ENCODE data around the gene TNNT2.

DNA sequence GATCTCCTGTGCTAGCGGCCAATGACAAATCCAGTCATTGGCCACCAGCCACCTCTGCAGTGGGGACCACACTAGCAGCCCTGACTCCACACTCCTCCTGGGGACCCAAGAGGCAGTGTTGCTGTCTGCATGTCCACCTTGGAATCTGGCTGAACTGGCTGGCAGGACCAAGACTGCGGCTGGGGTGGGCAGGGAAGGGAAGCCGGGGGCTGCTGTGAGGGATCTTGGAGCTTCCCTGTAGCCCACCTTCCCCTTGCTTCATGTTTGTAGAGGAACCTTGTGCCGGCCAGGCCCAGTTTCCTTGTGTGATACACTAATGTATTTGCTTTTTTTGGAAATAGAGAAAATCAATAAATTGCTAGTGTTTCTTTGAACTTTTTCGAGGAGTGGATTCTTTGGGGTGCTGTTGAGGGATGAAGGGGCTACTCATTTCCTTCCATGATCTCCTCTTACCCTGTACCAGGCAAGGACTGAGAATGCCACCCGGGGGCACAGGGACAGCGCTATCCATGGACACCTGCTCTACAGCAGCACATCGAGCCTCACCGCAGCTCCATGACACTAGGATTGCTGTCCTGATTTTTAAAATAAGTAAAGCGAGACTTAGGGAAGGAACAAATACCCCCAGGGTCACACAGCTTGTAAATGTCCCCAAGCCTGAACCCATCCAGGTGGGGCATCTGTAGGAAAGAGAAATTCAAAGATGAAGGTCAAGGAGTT lies 44.7 kb downstream of the TNNT2 start:
- TF ChIP-seq YY1 (IDR thresholded peaks at IDR 0.05; ENCODE audit: low read depth), result no peak
- no peak for TF ChIP-seq EGR1 (IDR thresholded peaks at IDR 0.05)
- no peak for TF ChIP-seq NFIC (IDR thresholded peaks at IDR 0.05)
- no peak for TF ChIP-seq RAD21 (IDR thresholded peaks at IDR 0.05; ENCODE audit: low read depth)
- no peak for TF ChIP-seq TEAD4 (IDR thresholded peaks at IDR 0.05)
- TF ChIP-seq TAF1 (IDR thresholded peaks at IDR 0.05; ENCODE audit: low read depth), result no peak
- TF ChIP-seq MAX (IDR thresholded peaks at IDR 0.05), result no peak
- no peak for TF ChIP-seq FOXM1 (IDR thresholded peaks at IDR 0.05; ENCODE audit: borderline replicate concordance, low read depth)
- TF ChIP-seq TCF12 (IDR thresholded peaks at IDR 0.05; ENCODE audit: low read depth), result no peak
- no peak for TF ChIP-seq ZBTB7A (IDR thresholded peaks at IDR 0.05; ENCODE audit: low read depth)
- no peak for TF ChIP-seq CEBPB (IDR thresholded peaks at IDR 0.05)
- TF ChIP-seq REST (IDR thresholded peaks at IDR 0.05; ENCODE audit: low read depth), result no peak
- TF ChIP-seq, protein P1, sequence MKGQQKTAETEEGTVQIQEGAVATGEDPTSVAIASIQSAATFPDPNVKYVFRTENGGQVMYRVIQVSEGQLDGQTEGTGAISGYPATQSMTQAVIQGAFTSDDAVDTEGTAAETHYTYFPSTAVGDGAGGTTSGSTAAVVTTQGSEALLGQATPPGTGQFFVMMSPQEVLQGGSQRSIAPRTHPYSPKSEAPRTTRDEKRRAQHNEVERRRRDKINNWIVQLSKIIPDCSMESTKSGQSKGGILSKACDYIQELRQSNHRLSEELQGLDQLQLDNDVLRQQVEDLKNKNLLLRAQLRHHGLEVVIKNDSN (IDR thresholded peaks at IDR 0.05), result no peak
